HEK293T (cell line): ENCODE measurements around the gene ARHGEF7.
"Not testable (repeated sequence)": the region's sequence is repeated elsewhere in the genome, so short reads cannot be mapped to it uniquely, and the experiment has no call there.

Experiments used
- BHLHE40 ChIP-seq: fragments of 450-650 bp; IDR thresholded peaks from 2 replicates; pipeline ENCODE4 v1.6.1; 2016; ENCODE audit warnings: mild to moderate bottlenecking, moderate library complexity, borderline replicate concordance
- ELF4 ChIP-seq: fragments of 450-650 bp; IDR thresholded peaks from 2 replicates; pipeline ENCODE4 v1.6.1; 2017; ENCODE audit warnings: antibody characterized with exemption
- FOXM1 ChIP-seq: fragments of 450-650 bp; IDR thresholded peaks from 2 replicates; pipeline ENCODE4 v1.6.1; 2017; ENCODE audit warnings: mild to moderate bottlenecking, borderline replicate concordance
- L3MBTL2 ChIP-seq: fragments of 450-650 bp; conservative IDR thresholded peaks from 2 replicates; pipeline ENCODE4 v1.6.1; 2016; ENCODE audit warnings: mild to moderate bottlenecking
- SUZ12 ChIP-seq: fragments of 450-650 bp; IDR thresholded peaks from 2 replicates; pipeline ENCODE4 v1.6.1; 2016; ENCODE audit warnings: mild to moderate bottlenecking

- not testable (repeated sequence) for TF ChIP-seq SUZ12, FOXM1, ELF4, L3MBTL2, BHLHE40
Observed at GRCh38 chr13:111189064-111189505, 74.0 kb downstream of the ARHGEF7 start.
